OCI-LY7 (cell line): ENCODE data around the gene SMIM15. TPM values are rescaled to one million over a fixed set of nuclear protein-coding genes. Genes with fewer than 3 reads are reported as not detected.

Source experiments
- BruUV-seq: library from RNA; stranded (reverse); fragments of 400-500 nt; replicated peaks from 2 replicates; lab custom pipeline; 2021; lab: Mats Ljungman, UMichigan
- CTCF ChIA-PET: fragments of 300-600 bp; sonication (Branson Sonifier 250); formaldehyde crosslinking; loops from one replicate; lab custom pipeline; 2022; ENCODE audit warnings: antibody characterized with exemption; ENCODE audit not compliant: unreplicated experiment; lab: Charles Lee
- POLR2A ChIA-PET: fragments of 300-600 bp; sonication (Branson Sonifier 250); formaldehyde crosslinking; loops from one replicate; lab custom pipeline; 2022; ENCODE audit warnings: antibody characterized with exemption; lab: Charles Lee
- DNase-seq: peaks from one replicate; pipeline ENCODE4 v3.0.0-alpha.2; 2015; ENCODE audit warnings: low spot score
- H2AFZ ChIP-seq: fragments of 200-600 bp; sonication (generic), shearing (Covaris generic); 2 replicates; pipeline ENCODE4 v1.6.1; 2014; ENCODE audit warnings: mild to moderate bottlenecking, antibody characterized with exemption, low read length, moderate library complexity
- H3K27ac ChIP-seq: fragments of 200-600 bp; sonication (generic); 2 replicates; pipeline ENCODE4 v1.5.1; 2014; ENCODE audit warnings: mixed run types, low read depth, mild to moderate bottlenecking, moderate library complexity, low read length, inconsistent platforms; ENCODE audit not compliant: poor library complexity, severe bottlenecking
- H3K36me3 ChIP-seq: fragments of 200-600 bp; sonication (generic); 2 replicates; pipeline ENCODE4 v1.6.1; 2014; ENCODE audit warnings: mild to moderate bottlenecking, antibody characterized with exemption, low read length, moderate library complexity, mixed read lengths; ENCODE audit not compliant: insufficient read depth
- H3K4me1 ChIP-seq: fragments of 200-600 bp; sonication (generic); 2 replicates; pipeline ENCODE4 v1.5.1; 2014; ENCODE audit warnings: mild to moderate bottlenecking, low read length; ENCODE audit not compliant: insufficient read depth, poor library complexity, severe bottlenecking
- H3K4me2 ChIP-seq: fragments of 200-600 bp; sonication (generic); 2 replicates; pipeline ENCODE4 v1.6.1; 2014; ENCODE audit warnings: mild to moderate bottlenecking, low read length
- H3K4me3 ChIP-seq: fragments of 200-600 bp; sonication (generic); 2 replicates; pipeline ENCODE4 v1.5.1; 2014; ENCODE audit warnings: mild to moderate bottlenecking, low read depth, low read length; ENCODE audit not compliant: poor library complexity, severe bottlenecking
- H3K79me2 ChIP-seq: fragments of 200-600 bp; sonication (generic); 2 replicates; pipeline ENCODE4 v1.6.1; 2016; ENCODE audit warnings: low read depth, mild to moderate bottlenecking, low read length, moderate library complexity, mixed read lengths; ENCODE audit not compliant: insufficient read depth
- H3K9me2 ChIP-seq: fragments of 200-600 bp; sonication (generic); 2 replicates; pipeline ENCODE4 v1.6.1; 2016; ENCODE audit warnings: mild to moderate bottlenecking, low read length, mixed read lengths; ENCODE audit not compliant: insufficient read depth
- H3K9me3 ChIP-seq: fragments of 200-600 bp; sonication (generic); 2 replicates; pipeline ENCODE4 v1.6.1; 2014; ENCODE audit warnings: mild to moderate bottlenecking, mixed run types, low read length, mixed read lengths
- H4K20me1 ChIP-seq: fragments of 200-600 bp; sonication (generic); 2 replicates; pipeline ENCODE4 v1.6.1; 2014; ENCODE audit warnings: mild to moderate bottlenecking, antibody characterized with exemption, low read length, moderate library complexity, mixed read lengths; ENCODE audit not compliant: insufficient read depth
- CTCF ChIP-seq: fragments of 200-600 bp; sonication (generic); conservative IDR thresholded peaks from 2 replicates; pipeline ENCODE4 v1.5.1; 2014; ENCODE audit warnings: mild to moderate bottlenecking, antibody characterized with exemption, low read length, moderate library complexity, mixed read lengths
- EZH2phosphoT487 ChIP-seq: fragments of 200-600 bp; sonication (generic); IDR thresholded peaks from 2 replicates; pipeline ENCODE4 v1.6.1; 2018; ENCODE audit warnings: low read depth, borderline replicate concordance, mild to moderate bottlenecking, mixed run types, antibody characterized with exemption, low read length, moderate library complexity, mixed read lengths
- intact Hi-C: fragments of 100-400 bp; cut with micrococcal nuclease; formaldehyde crosslinking; loops from one replicate; pipeline ENCODE4 v1.10.0; 2022; ENCODE audit not compliant: unreplicated experiment
- total RNA-seq, 2 experiments: library from RNA; depleted of rRNA in 1 of 2; stranded (reverse); fragments of >200 nt in 1 of 2; shearing (Covaris generic) in 1 of 2; gene quantifications; 2 replicates each; pipeline ENCODE4 v1.2.3, GENCODE V29; 2014 to 2022

The SMIM15 gene
- total RNA-seq, 2 experiments from 2014 or later: 39.4 to 47.9 TPM

GRCh38 chr5:61120534-61120933 is 41.7 kb downstream of the SMIM15 start:
- no TSS peak for BruUV-seq
- H3K9me3 ChIP-seq: no peaks in the 10 kb centered on the region
- H4K20me1 ChIP-seq: no peaks in the 10 kb centered on the region
- H3K4me3 ChIP-seq: no peak overlapping the region
- no peaks in the 10 kb centered on the region for H3K9me2 ChIP-seq
- no peak overlapping the region for H3K27ac ChIP-seq
- no peaks in the 10 kb centered on the region for H3K4me1 ChIP-seq
- CTCF ChIA-PET: no interaction called here
- intact Hi-C loops: no loop called here
- TF ChIP-seq CTCF (no peak), EZH2phosphoT487 (no peak)
- no peaks in the 10 kb centered on the region for H3K36me3 ChIP-seq
- POLR2A ChIA-PET: no interaction called here
- no peak overlapping the region for H2AFZ ChIP-seq
- DNase-seq: no peak
- no peaks in the 10 kb centered on the region for H3K79me2 ChIP-seq
- H3K4me2 ChIP-seq: no peak overlapping the region

- Histone ChIP-seq H4K20me1 (no peaks in the 10 kb centered on the region), H3K4me2 (no peak overlapping the region), H3K4me1 (no peaks in the 10 kb centered on the region), H3K79me2 (no peaks in the 10 kb centered on the region), H3K4me3 (no peak overlapping the region), H3K9me3 (no peaks in the 10 kb centered on the region), H3K36me3 (no peaks in the 10 kb centered on the region), H2AFZ (no peak overlapping the region), H3K27ac (no peak overlapping the region), H3K9me2 (no peaks in the 10 kb centered on the region)
- CTCF ChIA-PET: no interaction called here
- BruUV-seq: no TSS peak
- DNase-seq: no peak
- intact Hi-C loops: no loop called here
- TF ChIP-seq EZH2phosphoT487 (no peak), CTCF (no peak)
- POLR2A ChIA-PET: interaction anchor here (1.3 kb wide), 1 partner anchor 18 kb away, joined by 3 read pairs; no protein-coding TSS in a partner anchor
These were observed 43.2 kb downstream of the SMIM15 start for GRCh38 chr5:61119066-61119465.

- H3K27ac ChIP-seq: no peak overlapping the region
- CTCF ChIA-PET: no interaction called here
- no peaks in the 10 kb centered on the region for H3K9me2 ChIP-seq
- intact Hi-C loops: no loop called here
- no peaks in the 10 kb centered on the region for H3K9me3 ChIP-seq
- no peak overlapping the region for H3K4me3 ChIP-seq
- no peak overlapping the region for H2AFZ ChIP-seq
- no peaks in the 10 kb centered on the region for H3K79me2 ChIP-seq
- no peak for DNase-seq
- H4K20me1 ChIP-seq: no peaks in the 10 kb centered on the region
- TF ChIP-seq EZH2phosphoT487 (no peak), CTCF (no peak)
- no TSS peak for BruUV-seq
- H3K4me1 ChIP-seq: no peaks in the 10 kb centered on the region
- POLR2A ChIA-PET: no interaction called here
- no peak overlapping the region for H3K4me2 ChIP-seq
- no peaks in the 10 kb centered on the region for H3K36me3 ChIP-seq
These were observed 46.3 kb downstream of the SMIM15 start for GRCh38 chr5:61115968-61116367.
